ENCODE measurements around the gene DNAJB8. TPM values are rescaled to one million over a fixed set of nuclear protein-coding genes. Genes with fewer than 3 reads are reported as not detected.

The DNAJB8 gene
- total and polyA plus RNA-seq, 9 of the 15 experiments (the other 6 are each of a cell fraction or from before 2014, with no cell fraction given): not detected

DNA sequence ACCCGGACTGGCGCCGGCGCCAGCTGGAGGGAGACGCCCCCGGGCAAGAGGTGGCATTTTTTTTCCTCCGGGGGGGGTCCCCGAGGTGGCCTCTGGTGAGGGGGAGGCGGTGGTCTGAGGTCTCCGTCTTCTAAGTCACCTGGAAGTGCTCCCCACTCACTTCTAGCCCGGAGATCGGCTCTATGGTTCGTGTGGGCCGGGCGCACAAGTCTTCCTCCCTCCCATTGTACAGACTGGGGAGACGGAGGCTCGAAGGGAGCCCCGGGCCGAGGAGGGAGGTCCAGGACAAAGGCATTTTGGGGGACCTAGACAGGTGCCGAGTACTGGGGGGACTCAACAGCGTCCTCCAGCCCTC, 21.9 kb upstream of the DNAJB8 start (continued):
- TF ChIP-seq SREBF2 (CRISPR knock-in tag; IDR thresholded peaks at IDR 0.05) (no peak), ZNF311 (CRISPR knock-in tag; IDR thresholded peaks at IDR 0.05) (no peak), DACH1 (IDR thresholded peaks at IDR 0.05; ENCODE audit: partially characterized antibody) (peak; percentile 59), PML (IDR thresholded peaks at IDR 0.05; ENCODE audit: low read length) (no peak), GTF2E2 (tag; IDR thresholded peaks at IDR 0.05) (no peak), ZNF232 (CRISPR knock-in tag; IDR thresholded peaks at IDR 0.05) (no peak)

DNA sequence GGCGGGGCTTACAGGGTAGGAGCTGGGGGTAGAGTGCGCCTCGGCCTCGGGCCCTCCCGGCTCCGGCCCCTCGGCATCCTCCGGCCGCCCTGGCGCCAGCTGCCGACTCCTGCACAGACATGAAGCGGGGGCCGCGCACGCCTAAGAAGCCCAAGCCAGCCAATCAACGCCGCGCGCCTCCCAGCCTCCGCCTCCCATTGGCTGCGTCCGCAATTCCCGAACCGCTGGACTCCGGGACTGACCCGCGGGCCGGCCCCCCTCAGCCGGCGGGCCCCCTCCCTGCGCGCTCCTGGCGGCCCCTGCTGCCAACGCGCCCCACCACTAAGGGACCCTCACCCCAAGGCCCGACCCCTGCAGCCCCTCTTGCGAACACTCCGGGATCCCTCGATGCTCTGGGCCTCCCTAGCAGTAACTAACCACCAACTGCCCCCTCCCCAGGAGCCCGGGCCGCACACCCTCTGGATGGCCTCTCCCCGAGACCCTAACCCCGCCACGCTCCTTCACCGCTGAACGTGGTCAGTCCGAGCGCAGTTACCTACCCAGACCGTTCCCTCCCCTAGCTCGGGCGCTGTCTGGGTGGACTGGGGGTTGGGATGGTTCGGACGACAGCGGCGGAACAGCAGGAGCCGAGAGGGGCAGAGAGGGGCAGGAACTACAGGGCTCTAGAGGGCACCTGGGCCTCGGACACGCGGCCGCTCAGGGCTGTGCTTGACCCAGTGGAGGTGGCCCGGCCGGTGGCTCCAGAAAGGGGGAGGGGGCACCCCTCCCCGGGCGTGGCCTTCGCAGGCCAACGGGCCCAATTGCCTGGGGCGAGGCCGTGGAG, 21.3 kb upstream of the DNAJB8 start:
- peak overlapping the region; percentile 55; the same call in 1 of the 2 replicates for H2AFZ ChIP-seq (ENCODE audit: low read depth, low read length)
- H3K9me1 ChIP-seq (ENCODE audit: control insufficient read depth, insufficient read depth, low read length): no peaks in the 10 kb centered on the region
- in situ Hi-C loops (cut with MboI) (no loop called here), intact Hi-C loops (cut with micrococcal nuclease) (loop anchor here (2.0 to 5.0 kb wide), 2 partner anchors 59 to 77 kb away; no protein-coding TSS in a partner anchor)
- peak overlapping the region; percentile 98 for H3K9ac ChIP-seq (ENCODE audit: insufficient read depth in 1 of 2, low read depth in 2 of 2, low read length in 2 of 2)
- peak overlapping the region; percentile 98 for H3K4me3 ChIP-seq
- no peaks in the 10 kb centered on the region for H3K27me3 ChIP-seq (ENCODE audit: control insufficient read depth in 2 of 2, insufficient read depth in 2 of 2, low read length in 2 of 2)
- H3K79me2 ChIP-seq (ENCODE audit: control insufficient read depth, insufficient read depth, low read length): peaks cover 100% of the 10 kb centered on the region
- ATAC-seq (peak; percentile 74), FAIRE-seq (peak; percentile 72), DNase-seq (ENCODE audit: extremely low read depth in 1 of 4, low spot score in 3 of 4) (peak; percentile 83 to 95 (median 89))
- H3K36me3 ChIP-seq (ENCODE audit: control insufficient read depth, insufficient read depth, low read length): peaks cover 75% of the 10 kb centered on the region
- WGBS (ENCODE audit: insufficient coverage, low coverage, missing lambda C conversion rate): under 1% methylated on average over 28 of the region's 68 CpGs
- BruUV-seq (replicated peaks): no TSS peak
- peak overlapping the region; percentile 92 for H3K4me2 ChIP-seq (ENCODE audit: insufficient read depth, low read length)
- ChIA-PET POLR2A (interaction anchor here (0.5 to 1.7 kb wide), 10 partner anchors 10 to 529 kb away, joined by 3 to 8 read pairs (median 4); no protein-coding TSS in a partner anchor), CTCF (ENCODE audit: low intra/inter-chr PET ratio) (no interaction called here)
- H3K9me3 ChIP-seq (replicated peaks; ENCODE audit: control insufficient read depth, insufficient read depth, low read depth, low read length): no peaks in the 10 kb centered on the region
- peaks cover 18% of the 10 kb centered on the region for H4K20me1 ChIP-seq (replicated peaks; ENCODE audit: control insufficient read depth, insufficient read depth, low read length)
- peaks cover 5 to 73% of the 10 kb centered on the region in 2 experiments; a peak in 3 of 5 replicates for H3K4me1 ChIP-seq (replicated peaks in 1 of 2; ENCODE audit: control insufficient read depth in 2 of 2, insufficient read depth in 2 of 2, low read length in 2 of 2)
- H3K27ac ChIP-seq (ENCODE audit: extremely low read depth, low read depth, low read length): peak overlapping the region; percentile 98
- no peak for TF ChIP-seq SRSF3 (IDR thresholded peaks at IDR 0.05; ENCODE audit: insufficient read depth, low read length)
- TF ChIP-seq POLR2AphosphoS2 (IDR thresholded peaks at IDR 0.05; ENCODE audit: low read length): no peak
- TF ChIP-seq, protein P1, sequence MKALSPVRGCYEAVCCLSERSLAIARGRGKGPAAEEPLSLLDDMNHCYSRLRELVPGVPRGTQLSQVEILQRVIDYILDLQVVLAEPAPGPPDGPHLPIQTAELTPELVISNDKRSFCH (CRISPR knock-in tag; IDR thresholded peaks at IDR 0.05): no peak
- TF ChIP-seq, protein P1 (tag; IDR thresholded peaks at IDR 0.05): no peak
- no peak for TF ChIP-seq ZNF197 (CRISPR knock-in tag; IDR thresholded peaks at IDR 0.05; ENCODE audit: low read depth)
- TF ChIP-seq TCF7L2 (IDR thresholded peaks at IDR 0.05; ENCODE audit: low read depth, low read length): no peak
- no peak for TF ChIP-seq CREB1 (IDR thresholded peaks at IDR 0.05)
- TF ChIP-seq CREB1 (CRISPR knock-in tag; IDR thresholded peaks at IDR 0.05): no peak
- no peak for TF ChIP-seq ZNF217 (CRISPR knock-in tag; IDR thresholded peaks at IDR 0.05)
- TF ChIP-seq DIDO1 (tag; IDR thresholded peaks at IDR 0.05; ENCODE audit: low read depth): no peak
- no peak for TF ChIP-seq DMBX1 (CRISPR knock-in tag; IDR thresholded peaks at IDR 0.05; ENCODE audit: borderline replicate concordance)

Data from K562 (cell line).